GM18909 (cell line): ENCODE data around the gene AHCYL1.
A peak's percentile ranks its signal among the peaks of the same experiment; 100 is the strongest.
"Not testable (repeated sequence)": the region's sequence is repeated elsewhere in the genome, so short reads cannot be mapped to it uniquely, and the experiment has no call there.

Experiments
- ATAC-seq: cut with Tn5 transposase; IDR thresholded peaks from one replicate; pipeline ENCODE4 v1.9.1; 2021; ENCODE audit warnings: mild to moderate bottlenecking; ENCODE audit not compliant: unreplicated experiment, poor library complexity

The AHCYL1 gene

GRCh38 chr1:109984456-109985246 is at the start of gene AHCYL1:
Gene AHCYL1 (plus strand): TSS chr1:109984765. CDS start chr1:109985053, 288 bp downstream.
- ATAC-seq: peak; percentile 97

- no peak for ATAC-seq
Observed at GRCh38 chr1:109935451-109935900, 49.1 kb upstream of the AHCYL1 start.

- ATAC-seq: no peak
Observed at GRCh38 chr1:109937738-109938137, 46.8 kb upstream of the AHCYL1 start.

GRCh38 chr1:109938556-109938955 is 46.0 kb upstream of the AHCYL1 start:
- ATAC-seq: no peak

GRCh38 chr1:109942434-109942833 is 42.1 kb upstream of the AHCYL1 start:
- ATAC-seq: no peak

GRCh38 chr1:109944541-109944940 is 40.0 kb upstream of the AHCYL1 start:
- ATAC-seq: no peak

GRCh38 chr1:109946511-109946910 is 38.1 kb upstream of the AHCYL1 start:
- no peak for ATAC-seq

GRCh38 chr1:109947582-109948284 is 36.8 kb upstream of the AHCYL1 start:
- ATAC-seq: no peak

GRCh38 chr1:109948285-109948630 is 36.3 kb upstream of the AHCYL1 start:
- ATAC-seq: no peak

GRCh38 chr1:109950038-109950437 is 34.5 kb upstream of the AHCYL1 start:
- no peak for ATAC-seq

GRCh38 chr1:109950509-109950908 is 34.1 kb upstream of the AHCYL1 start:
- ATAC-seq: no peak

- not testable (repeated sequence) for ATAC-seq
Observed at GRCh38 chr1:109951501-109951900, 33.1 kb upstream of the AHCYL1 start.

GRCh38 chr1:109954041-109954512 is 30.5 kb upstream of the AHCYL1 start:
- ATAC-seq: no peak

- ATAC-seq: no peak
Observed at GRCh38 chr1:109959632-109959973, 25.0 kb upstream of the AHCYL1 start.

GRCh38 chr1:109959974-109960744 is 24.4 kb upstream of the AHCYL1 start:
- no peak for ATAC-seq

- no peak for ATAC-seq
Observed at GRCh38 chr1:109960745-109961094, 23.8 kb upstream of the AHCYL1 start.

GRCh38 chr1:109963864-109964263 is 20.7 kb upstream of the AHCYL1 start:
- ATAC-seq: no peak

GRCh38 chr1:109969146-109969829 is 15.3 kb upstream of the AHCYL1 start:
- ATAC-seq: no peak

GRCh38 chr1:109969907-109970306 is 14.7 kb upstream of the AHCYL1 start:
- ATAC-seq: no peak

GRCh38 chr1:109971559-109971958 is 13.0 kb upstream of the AHCYL1 start:
- no peak for ATAC-seq
